Activated CD4-positive, alpha-beta T cell treated with anti-CD3 and anti-CD28 coated beads, Interleukin-2, amount 50 U/mL, for 48 hours (primary cell): ENCODE measurements around the gene PHF12.
A peak's percentile ranks its signal among the peaks of the same experiment; 100 is the strongest.
"Not testable (repeated sequence)": the region's sequence is repeated elsewhere in the genome, so short reads cannot be mapped to it uniquely, and the experiment has no call there.

Experiments used
- DNase-seq, 2 experiments: peaks; one replicate each; pipeline ENCODE4 v3.0.0-alpha.2; 2020

PHF12 gene

DNA sequence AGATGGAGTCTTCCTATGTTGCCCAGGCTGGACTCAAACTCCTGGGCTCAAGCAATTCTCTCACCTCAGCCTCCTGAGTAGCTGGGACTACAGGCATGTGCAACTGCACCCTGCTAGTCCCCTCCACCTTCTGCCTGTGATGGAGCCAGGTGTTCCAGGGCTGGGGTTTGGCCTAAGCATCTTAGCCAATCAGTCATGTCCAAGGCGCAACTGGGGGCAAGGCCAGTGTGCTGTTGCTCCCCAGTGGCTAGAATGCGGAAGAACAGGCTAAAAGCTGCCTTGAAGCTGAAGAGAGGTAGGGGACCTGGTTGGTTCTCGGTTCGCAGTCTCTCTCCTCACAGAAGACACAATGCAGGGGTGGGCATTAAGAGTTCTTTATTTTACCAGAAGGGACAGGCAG is 72.3 kb downstream of the PHF12 start:
- peak in 1 of 2 experiments; percentile 19 for DNase-seq

DNA sequence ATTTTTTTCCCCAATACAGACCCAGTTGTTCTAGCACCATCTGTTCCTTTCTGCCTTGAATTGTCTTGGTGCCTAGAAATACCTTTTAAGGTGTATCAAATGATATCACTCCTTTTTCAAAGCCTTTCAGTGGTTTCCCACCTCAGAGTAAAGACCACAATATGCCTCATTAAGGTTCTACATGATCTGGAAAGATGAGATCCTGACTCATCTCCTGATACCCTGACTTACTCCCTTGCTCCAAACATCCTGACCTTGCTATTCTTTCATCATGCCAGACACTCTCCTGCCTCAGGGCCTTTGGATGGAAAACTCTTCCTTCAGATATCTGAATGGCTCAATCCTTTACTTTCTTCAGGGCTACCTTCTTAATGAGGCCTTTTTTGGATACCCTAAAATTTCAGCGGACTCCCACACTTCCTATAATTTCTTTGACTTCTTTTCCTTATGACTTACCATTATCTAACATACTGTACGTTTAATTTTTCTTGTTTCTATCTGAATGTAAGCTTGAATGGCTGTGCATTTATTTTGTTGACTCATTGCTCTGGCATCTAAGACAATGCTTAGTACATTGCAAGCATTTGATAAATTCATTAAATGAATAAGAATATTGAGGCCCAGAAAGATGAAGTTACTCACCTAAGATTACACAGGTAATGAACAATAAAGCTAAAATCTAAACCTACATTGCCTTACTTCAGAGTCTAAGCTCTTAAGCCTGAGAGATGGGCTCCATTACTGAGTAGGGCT is 73.0 kb downstream of the PHF12 start:
- DNase-seq: no peak

DNA sequence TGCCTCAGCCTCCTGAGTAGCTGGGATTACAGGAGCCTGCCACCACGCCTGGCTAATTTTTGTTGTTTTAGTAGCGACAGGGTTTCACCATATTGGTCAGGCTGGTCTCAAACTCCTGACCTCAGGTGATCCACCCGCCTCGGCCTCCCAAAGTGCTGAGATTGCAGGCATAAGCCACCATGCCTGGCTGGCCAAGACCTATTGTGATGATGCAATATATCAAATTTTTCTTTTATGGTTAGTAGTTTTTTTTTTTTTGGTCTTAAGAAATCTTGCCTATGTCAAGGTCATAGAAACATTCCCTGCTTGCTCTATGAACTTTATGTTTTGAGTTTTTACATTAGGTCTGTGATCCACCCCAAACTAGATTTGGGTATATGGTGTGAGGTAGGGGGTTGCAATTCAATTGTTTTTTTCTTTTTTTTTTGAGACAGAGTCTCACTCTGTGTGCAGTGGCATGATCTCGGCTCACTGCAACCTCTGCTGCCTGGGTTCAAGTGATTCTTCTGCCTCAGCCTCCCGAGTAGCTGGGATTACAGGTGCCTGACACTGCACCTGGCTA is 74.1 kb downstream of the PHF12 start:
- DNase-seq: not testable (repeated sequence)

DNA sequence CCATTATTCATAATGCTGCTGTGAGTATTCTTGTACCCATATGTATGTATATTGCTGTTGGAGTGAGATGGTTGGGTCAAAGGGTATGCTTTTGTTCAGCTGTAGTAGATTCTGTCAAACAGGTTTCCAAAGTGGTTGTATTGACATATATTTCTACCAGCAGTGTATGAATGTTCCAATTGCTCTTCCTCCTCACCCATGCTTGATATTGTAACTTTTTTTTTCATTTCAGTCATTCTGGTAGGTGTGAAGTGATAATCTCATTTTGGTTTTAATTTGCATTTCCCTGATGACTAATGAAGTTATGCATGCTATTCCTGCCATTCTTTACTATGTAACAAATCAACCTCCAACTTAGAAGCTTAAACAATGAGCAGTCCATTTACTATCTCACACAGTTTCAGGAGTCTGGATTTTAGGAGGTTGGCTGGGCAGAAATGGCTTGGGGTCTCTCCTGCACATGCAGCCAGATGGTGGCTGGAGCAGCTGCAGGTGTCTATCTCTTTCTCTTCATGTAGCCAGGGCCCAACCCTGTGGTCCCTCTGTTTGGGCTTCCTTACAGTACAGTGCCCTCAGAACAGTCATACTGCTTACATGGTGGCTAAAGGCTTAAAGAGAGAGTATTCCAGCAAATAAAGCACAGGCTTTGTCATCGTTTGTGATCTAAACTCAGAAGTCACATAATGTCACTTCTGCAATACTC is 75.3 kb downstream of the PHF12 start:
- peak in 1 of 2 experiments; percentile 37 for DNase-seq

DNA sequence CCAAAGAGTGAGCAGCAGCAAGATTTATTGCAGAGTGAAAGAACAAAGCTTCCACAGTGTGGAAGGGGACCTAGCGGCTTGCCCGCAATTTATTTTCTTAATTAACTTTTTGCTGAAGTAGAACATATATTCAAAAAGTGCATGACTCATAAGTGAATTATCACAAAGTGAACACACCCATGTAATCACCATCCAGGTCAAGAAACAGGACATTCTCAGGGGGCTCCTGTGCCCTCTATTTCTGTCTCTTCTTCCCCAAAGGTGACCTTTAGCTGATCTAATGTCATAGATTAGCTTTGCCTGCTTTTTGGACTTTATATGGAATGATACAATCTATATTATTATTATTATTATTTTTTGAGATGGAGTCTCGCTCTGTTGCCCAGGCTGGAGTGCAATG is 76.6 kb downstream of the PHF12 start:
- DNase-seq: no peak

DNA sequence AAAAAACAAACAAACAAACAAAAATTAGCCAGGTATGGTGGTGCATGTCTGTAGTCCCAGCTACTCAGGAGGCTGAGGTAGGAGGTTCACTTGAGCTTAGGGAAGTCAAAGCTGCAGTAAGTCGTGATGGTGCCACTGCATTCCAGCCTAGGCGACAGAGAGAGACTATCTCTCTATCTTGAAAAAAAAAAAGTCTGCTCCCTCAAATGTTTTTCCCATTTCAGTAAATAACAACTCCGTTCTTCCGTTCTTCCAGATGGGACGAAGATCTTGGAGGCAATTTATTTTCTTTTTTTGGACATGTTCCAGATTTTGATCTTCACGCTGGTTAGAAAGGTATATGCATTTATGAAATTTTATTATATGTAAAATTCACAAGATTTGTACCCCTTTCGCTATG is 77.5 kb downstream of the PHF12 start:
- no peak for DNase-seq

DNA sequence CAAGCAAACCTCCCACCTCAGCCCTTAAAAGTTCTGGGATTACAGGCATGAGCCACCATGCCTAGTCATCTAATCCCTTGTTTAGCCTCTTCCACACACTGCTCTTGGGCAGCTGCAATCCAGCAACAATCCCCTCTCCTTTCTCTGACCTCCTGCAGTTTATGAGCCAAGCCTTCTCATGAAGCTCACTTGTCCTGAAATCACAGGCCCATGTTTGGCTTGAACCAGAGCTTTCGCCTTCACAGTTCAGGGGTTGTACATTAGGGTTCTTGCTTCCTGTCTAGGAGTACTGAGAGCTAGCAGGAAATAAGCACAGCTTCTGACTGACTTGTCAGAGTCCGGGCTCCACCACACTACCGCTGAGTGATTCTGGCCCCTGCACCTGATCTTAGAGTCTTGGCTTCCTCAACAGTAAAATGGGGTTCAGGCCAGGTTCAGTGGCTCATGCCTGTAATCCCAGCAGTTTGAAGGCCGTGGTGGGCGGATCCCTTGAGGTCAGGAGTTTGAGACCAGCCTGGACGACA is 80.2 kb downstream of the PHF12 start:
- DNase-seq: peak; percentile 38 to 54

DNA sequence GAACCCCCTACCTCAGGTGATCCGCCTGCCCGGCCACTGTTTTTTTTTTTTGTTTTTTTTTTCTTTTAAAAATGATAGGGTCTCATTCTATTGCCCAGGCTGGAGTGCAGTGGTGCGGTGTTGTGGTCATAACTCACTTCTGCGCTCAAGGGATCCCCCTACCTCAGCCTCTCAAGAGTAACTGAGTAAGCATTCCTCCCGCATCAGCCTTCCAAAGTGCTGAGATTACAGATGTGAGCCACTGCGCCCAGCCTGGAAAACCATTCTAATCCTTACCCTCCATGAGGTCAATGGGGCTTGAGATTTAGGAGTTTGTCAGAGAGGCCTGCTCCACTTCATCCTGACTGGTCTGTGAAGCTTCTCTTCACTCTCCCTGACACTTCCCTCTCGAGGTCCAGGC is 84.0 kb downstream of the PHF12 start:
- no peak for DNase-seq

DNA sequence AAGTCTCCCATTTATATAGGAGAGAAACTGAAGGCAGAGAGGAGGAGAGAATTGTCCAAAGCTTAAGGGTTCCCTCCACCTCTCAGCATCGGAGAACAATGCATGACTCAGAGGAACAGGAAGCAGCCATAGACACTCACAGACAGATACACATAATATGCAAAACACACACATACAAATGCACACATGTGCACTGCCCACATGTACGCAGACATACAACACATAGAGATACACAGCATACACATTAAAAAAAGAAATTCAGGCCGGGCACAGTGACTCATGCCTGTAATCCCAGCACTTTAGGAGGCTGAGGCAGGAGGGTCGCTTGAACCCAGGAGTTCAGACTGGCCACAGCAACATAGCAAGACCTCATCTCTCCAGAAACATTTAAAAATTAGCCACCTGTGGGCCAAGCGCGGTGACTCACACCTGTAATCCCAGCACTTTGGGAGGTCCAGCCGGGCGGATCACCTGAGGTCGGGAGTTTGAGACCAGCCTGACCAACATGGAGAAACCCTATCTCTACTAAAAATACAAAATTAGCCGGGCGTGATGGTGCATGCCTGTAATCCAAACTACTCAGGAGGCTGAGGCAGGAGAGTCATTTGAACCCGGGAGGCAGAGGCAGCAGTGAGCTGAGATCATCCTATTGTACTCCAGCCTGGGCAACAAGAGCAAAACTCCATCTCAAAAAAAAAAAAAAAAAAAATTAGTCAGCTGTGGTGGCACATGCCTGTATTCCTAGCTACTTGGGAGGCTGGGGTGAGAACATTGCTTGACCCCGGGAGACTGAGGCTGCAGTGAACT is 85.2 kb downstream of the PHF12 start:
- no peak for DNase-seq

DNA sequence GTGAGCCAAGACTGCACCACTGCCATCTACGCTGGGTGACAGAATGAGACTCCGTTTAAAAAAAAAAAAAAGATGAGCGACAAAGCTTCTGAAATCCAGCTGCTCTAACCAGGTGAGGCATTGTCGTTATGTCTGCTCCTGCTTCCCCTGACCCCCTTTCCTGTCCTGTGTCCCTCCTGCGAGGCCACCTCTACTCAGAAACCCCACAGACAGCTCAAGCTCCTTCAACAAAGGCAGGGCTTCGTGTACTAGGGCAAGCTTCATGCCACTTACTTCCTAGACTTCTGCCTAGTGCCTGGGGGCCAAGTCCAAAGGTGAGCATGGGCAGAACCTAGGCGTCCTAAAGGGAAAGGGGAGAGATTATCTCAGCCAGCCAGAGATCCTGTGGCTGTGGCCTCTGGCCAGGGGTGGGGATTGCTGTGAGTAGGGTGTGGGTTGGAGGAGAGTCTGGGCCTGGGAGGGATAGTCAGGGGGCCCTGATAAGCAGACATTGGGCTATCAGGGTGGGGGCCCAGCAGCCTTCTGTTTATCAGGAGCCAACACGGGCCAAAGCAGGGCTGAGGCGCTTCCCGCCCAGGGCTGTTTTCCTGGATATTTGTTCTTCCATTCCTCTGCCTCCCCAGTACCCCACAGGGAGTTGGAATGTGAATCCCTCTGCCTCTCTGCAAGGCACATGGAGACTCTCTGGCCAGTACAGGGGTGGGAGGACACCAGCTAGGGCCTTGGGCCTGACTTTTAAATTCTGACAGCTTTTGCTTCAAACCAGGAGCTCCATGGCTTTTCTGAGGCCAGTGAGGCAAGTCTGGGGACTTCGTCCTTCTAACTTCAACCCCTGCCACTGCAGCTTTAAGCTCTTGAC is 86.1 kb downstream of the PHF12 start:
- no peak for DNase-seq

DNA sequence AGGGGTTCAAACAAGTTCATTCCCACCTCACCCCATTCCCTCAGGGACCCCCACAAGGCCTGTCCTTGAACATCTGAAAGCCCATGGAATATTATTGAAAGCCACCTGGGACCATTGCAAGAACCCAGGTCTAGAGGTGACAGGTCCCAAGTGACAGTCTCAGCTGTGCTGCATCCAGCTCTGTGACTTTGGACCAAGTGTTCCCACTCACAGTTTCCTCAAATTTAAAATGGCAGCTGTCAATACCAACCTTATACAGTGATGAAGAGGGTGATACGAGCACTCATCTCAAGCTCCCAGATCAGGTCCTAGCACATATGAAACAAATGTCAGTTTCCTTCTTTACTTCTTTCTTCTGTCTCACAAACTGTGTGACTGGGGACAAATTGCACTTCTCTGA is 87.4 kb downstream of the PHF12 start:
- DNase-seq: no peak

DNA sequence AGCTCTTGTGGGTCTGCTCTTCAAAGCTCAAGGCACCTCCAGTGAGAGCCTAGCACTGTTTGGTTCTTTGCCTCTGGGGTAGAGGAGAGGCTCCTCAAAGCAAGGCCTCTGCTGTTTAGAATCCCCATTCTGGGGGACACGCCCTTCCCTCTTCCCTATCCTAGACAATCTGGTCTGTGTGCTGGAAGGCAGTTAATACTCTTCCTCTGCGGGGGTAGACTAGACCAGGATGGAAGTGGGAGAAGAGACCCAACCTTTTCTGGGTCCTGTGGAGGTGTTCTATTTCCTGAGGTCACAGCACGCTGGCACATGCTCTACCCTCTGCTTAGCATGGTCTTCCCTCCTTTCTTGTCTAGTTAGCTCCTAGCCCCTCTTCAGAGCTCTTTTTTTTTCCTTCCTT is 88.8 kb downstream of the PHF12 start:
- no peak for DNase-seq

DNA sequence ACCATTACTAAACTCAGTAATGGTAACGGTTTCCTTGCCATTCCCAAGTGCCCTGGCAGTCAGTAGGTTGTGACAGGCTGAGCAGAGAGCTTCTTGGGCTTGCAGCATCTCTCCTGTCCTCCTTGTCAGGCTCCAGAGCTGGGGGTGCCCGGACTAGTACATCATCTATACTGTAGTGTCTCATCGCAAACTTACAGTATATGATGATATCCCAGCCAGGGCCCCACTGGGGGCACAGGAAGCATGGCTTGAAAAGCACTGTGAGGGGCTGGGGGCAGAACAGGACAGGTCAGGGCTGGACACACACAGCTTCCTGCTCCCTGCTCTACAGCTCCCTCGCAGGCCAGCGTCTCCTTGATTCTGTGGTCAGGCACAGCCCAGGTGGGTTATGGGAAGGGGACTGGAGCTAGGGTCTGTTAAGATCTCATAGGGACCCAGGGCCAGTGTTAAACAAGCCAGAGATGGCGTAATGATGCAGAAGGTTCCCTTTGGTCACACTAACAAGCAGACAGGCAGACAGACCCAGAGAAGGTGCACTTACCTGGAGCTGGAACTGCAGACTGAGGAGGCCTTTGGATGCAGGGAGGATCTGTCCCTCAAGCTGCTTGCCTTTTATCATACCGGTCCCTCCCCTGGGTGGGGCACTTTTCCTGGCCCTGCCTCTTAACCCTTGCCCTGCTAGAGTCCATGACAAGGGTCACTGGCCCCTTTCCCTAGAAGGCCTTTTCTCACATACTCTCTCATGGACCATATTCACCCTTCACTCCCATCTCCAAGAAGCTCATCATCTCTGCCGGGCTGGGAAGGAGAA is 89.7 kb downstream of the PHF12 start:
- DNase-seq: no peak

DNA sequence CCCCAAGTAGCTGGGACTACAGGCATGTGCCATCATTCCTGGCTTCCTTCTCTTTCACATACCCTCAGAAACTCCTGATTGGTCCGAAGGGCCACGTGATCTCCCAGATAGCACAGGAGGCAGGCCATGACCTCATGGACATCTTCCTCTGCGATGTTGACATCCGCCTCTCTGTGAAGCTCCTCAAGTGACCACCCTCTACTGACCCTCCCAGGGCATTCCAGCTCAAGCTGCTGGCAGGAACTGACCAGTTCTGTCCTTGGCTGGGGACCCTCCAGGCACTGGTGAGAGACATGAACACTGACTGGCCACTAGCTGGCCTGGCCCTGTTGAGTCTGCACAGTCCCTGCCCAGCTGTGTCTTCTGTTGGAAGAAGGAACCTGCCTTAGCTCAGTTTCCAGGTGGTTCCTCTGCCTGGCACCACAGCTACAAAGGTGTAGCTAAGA is 90.9 kb downstream of the PHF12 start:
- DNase-seq: no peak

DNA sequence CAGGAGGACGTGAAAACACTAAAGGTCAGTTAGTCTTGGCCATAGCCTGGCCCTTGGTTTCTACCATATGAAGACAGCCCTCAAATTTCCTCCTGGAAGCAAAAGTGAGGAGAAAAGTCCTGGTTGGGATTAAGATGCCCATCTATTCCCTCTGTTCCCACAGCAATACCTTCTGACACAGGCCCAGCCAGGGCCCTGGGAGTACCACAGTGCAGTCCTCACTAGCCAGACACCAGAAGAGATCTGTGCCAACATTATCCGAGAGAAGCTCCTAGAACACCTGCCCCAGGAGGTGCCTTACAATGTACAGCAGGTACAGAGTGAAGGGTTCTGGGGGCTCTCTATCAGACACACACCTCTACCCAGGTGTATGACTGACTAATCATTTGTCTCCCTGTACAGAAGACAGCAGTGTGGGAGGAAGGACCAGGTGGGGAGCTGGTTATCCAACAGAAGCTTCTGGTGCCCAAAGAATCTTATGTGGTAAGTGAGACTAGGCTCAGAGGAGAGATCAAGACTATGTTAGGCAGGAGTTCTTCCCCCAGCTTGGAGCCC is 92.4 kb downstream of the PHF12 start:
- no peak for DNase-seq

DNA sequence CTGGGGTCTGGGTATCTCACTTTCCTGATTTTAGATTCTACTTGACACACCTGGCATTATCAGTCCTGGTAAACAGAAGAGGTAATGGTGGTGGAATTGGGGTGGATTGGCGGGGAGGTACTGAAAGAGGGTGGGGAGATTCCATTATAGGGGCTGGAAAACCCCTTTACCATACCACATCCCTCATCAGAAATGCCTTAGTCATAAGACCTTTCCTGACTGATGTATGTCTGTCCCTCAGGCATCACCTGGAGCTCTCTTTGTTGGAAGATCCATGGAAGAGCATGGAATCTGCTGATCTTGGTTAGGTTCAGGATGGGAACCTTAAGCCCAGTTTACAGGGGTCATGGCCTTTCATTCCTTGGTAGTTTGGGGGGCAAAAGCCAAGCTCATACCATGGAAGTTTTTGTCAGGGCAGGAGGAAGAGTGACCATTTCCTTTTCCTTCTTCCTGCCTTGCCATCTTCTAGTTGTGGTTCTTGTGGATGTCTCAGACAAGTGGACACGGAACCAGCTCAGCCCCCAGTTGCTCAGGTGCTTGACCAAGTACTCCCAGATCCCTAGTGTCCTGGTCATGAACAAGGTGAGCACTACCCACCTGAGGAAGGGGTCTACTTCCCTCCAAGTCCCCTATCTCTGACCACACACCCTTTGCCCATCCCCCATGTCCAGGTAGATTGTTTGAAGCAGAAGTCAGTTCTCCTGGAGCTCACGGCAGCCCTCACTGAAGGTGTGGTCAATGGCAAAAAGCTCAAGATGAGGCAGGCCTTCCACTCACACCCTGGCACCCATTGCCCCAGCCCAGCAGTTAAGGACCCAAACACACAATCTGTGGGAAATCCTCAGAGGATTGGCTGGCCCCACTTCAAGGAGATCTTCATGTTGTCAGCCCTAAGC is 93.2 kb downstream of the PHF12 start:
- DNase-seq: no peak

DNA sequence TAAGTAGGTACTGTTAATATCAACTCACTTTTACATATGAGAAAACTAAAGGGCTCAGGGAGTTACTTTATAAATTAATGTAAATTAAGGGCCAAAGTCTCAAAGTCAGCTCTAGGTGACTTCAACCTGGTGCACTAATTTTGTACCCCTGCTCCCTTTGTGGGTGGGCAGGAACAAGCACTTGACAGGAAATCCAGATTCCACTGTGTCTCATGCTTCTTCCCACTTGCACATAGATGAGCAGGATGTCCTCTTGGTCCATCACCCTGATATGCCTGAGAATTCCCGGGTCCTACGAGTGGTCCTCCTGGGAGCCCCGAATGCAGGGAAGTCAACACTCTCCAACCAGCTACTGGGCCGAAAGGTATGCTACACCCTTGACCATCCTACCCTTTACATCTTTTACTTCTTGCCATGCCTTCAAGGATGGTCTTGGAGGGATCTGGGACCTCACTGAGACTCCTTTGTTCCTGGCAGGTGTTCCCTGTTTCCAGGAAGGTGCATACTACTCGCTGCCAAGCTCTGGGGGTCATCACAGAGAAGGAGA is 95.2 kb downstream of the PHF12 start:
- no peak for DNase-seq

DNA sequence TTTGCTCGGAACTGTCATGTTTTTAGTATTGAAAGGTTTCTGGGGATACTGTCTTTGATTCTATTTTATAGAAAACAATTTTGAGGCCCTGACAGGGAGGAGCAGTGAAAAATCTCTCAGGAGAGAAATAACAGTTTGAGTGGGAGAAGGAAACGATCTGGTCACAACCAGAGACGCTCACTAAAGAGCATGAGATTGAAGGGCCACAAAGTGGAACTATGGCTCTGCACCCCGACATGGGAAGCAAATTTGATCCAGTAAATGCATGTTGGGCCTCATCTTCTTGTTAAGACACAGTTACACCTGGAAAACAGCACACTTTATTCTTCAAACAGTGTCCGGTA is 96.0 kb downstream of the PHF12 start:
- no peak for DNase-seq
